Activated T-cell treated with anti-CD3 and anti-CD28 coated beads, Interleukin-2, amount 50 U/mL, for 4 hours (primary cell): Measurements from ENCODE around the gene OLFM4. TPM values are rescaled to one million over a fixed set of nuclear protein-coding genes. Genes with fewer than 3 reads are reported as not detected.

Experiments used
- total RNA-seq, 3 donors: library from RNA; stranded (reverse); gene quantifications; one replicate each; pipeline ENCODE4 v1.2.1, GENCODE V29; 2021

OLFM4 gene
- total RNA-seq, 3 donors from 2014 or later, result 0.08 to 0.15 (median 0.11) TPM

Other genes with a start within 250 kb of the OLFM4 start
- not detected for gene PCDH8, start 180.2 kb upstream of the OLFM4 start, total RNA-seq